ENCODE data around the gene XPR1.

DNA sequence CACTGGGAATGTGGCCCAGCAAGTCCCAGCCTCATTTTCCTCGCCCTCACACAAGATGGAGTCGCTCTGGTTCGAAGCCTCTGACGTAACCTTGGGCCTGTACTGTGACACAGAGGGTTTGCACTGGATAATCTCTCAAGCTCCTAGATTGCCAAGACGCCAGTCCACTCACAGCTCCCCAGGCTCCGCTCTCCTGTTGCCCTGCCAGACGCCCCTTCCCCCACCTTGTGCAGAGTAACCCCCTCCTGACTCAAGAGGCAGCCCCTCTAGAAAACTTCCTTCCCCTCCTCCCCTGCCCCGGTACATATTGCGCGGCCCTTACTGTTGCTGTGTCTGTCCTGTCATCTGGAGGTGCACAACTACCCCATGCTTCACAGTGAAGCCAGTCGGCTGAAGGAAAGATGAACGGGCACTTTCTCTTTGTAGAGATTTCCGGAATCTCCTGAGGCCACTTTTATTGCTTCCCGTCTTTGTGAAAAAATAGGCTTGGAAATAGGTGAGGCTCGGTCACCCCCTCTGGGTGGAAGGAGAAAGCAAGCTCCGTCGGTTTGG, 279.9 kb downstream of the XPR1 start:
- TF ChIP-seq, protein P1, sequence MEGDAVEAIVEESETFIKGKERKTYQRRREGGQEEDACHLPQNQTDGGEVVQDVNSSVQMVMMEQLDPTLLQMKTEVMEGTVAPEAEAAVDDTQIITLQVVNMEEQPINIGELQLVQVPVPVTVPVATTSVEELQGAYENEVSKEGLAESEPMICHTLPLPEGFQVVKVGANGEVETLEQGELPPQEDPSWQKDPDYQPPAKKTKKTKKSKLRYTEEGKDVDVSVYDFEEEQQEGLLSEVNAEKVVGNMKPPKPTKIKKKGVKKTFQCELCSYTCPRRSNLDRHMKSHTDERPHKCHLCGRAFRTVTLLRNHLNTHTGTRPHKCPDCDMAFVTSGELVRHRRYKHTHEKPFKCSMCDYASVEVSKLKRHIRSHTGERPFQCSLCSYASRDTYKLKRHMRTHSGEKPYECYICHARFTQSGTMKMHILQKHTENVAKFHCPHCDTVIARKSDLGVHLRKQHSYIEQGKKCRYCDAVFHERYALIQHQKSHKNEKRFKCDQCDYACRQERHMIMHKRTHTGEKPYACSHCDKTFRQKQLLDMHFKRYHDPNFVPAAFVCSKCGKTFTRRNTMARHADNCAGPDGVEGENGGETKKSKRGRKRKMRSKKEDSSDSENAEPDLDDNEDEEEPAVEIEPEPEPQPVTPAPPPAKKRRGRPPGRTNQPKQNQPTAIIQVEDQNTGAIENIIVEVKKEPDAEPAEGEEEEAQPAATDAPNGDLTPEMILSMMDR (IDR thresholded peaks at IDR 0.05) = no peak
- TF ChIP-seq POLR2AphosphoS5 (IDR thresholded peaks at IDR 0.05) = no peak
- no peak for TF ChIP-seq EP300 (IDR thresholded peaks at IDR 0.05)
- no peak for TF ChIP-seq POLR2A (IDR thresholded peaks at IDR 0.05)
